A549 (cell line): ENCODE data around the gene MAP3K20. TPM values are rescaled to one million over a fixed set of nuclear protein-coding genes. Genes with fewer than 3 reads are reported as not detected.

Source experiments
- ATAC-seq, 2 experiments: fragments of 200-7000 bp in 1 of 2; fragments of >200 bp in 1 of 2; cut with Nextera tagmentation in 1 of 2; cut with Tn5 transposase in 1 of 2; 3 replicates each; pipeline versions ENCODE4 v1.8.0 to v1.9.1; 2018 to 2020; ENCODE audit warnings: mild to moderate bottlenecking in 1 of 2, moderate library complexity in 1 of 2
- CTCF ChIA-PET: fragments of 300-600 bp; sonication (Branson Sonifier 250); formaldehyde crosslinking; extraction: SDS; loops from one replicate; lab custom pipeline; 2021; ENCODE audit warnings: antibody characterized with exemption, inconsistent platforms; lab: Yijun Ruan, JAX
- POLR2A ChIA-PET: fragments of 350-600 bp; formaldehyde crosslinking; extraction: SDS; loops from one replicate; lab custom pipeline; 2021; ENCODE audit warnings: antibody characterized with exemption, inconsistent platforms; lab: Yijun Ruan, JAX
- DNase-seq, 2 experiments: peaks; one replicate each; pipeline versions ENCODE4 v3.0.0 to v3.0.0-alpha.2; 2011 to 2016; ENCODE audit warnings: low read depth in 1 of 2, low spot score in 1 of 2
- FAIRE-seq: peaks from 2 replicates; lab custom pipeline; 2011; peaks lifted over from hg19 to GRCh38; lab: Jason Lieb, UNC
- H3K27ac ChIP-seq, 2 experiments: fragments of >200 bp; sonication (Bioruptor Twin); formaldehyde crosslinking; 3 replicates each; pipeline ENCODE4 v1.5.1; 2016 to 2017
- H3K4me1 ChIP-seq: fragments of >200 bp; sonication (Bioruptor Twin); formaldehyde crosslinking; 3 replicates; pipeline ENCODE4 v1.6.1; 2016
- H3K4me2 ChIP-seq: fragments of >200 bp; sonication (Bioruptor Twin); formaldehyde crosslinking; 3 replicates; pipeline ENCODE4 v1.6.1; 2016
- H3K4me3 ChIP-seq: fragments of >200 bp; sonication (Bioruptor Twin); formaldehyde crosslinking; 3 replicates; pipeline ENCODE4 v1.5.1; 2016
- H3K9me3 ChIP-seq: fragments of >200 bp; sonication (Bioruptor Twin); formaldehyde crosslinking; 3 replicates; pipeline ENCODE4 v1.6.1; 2016
- BCL3 ChIP-seq: fragments of >200 bp; sonication (Bioruptor Twin); formaldehyde crosslinking; IDR thresholded peaks from 3 replicates; pipeline ENCODE4 v1.6.1; 2016
- CEBPB ChIP-seq, 2 experiments: fragments of >200 bp in 1 of 2; sonication (Bioruptor Twin) in 1 of 2; formaldehyde crosslinking in 1 of 2; IDR thresholded peaks; 2 replicates each; pipeline ENCODE4 v1.6.1; 2012 to 2016
- CHD2 ChIP-seq: fragments of 150-350 bp; IDR thresholded peaks from 2 replicates; pipeline ENCODE4 v1.6.1; 2014; ENCODE audit warnings: low read length; ENCODE audit not compliant: partially characterized antibody
- CTCF ChIP-seq: fragments of >200 bp; sonication (Bioruptor Twin); formaldehyde crosslinking; IDR thresholded peaks from 3 replicates; pipeline ENCODE4 v1.5.1; 2016
- E2F6 ChIP-seq: IDR thresholded peaks from 2 replicates; pipeline ENCODE4 v1.6.1; 2012; ENCODE audit warnings: low read depth, borderline replicate concordance
- EHF ChIP-seq: fragments of 250-450 bp; sonication (Bioruptor Pico); IDR thresholded peaks from 2 replicates; pipeline ENCODE4 v1.5.0; 2020; ENCODE audit warnings: mild to moderate bottlenecking
- EHMT2 ChIP-seq: fragments of 200-600 bp; sonication (generic); IDR thresholded peaks from 2 replicates; pipeline ENCODE4 v1.6.1; 2016; ENCODE audit warnings: antibody characterized with exemption, low read depth, mild to moderate bottlenecking, moderate library complexity
- EP300 ChIP-seq, 2 experiments: fragments of >200 bp; sonication (Bioruptor Twin); formaldehyde crosslinking; IDR thresholded peaks; 2 replicates in 1 of 2; 3 replicates in 1 of 2; pipeline ENCODE4 v1.6.1; 2016 to 2017
- HOXB5 ChIP-seq: fragments of 250-450 bp; sonication (Bioruptor Pico); IDR thresholded peaks from 2 replicates; pipeline ENCODE4 v1.5.0; 2020; ENCODE audit warnings: mild to moderate bottlenecking, moderate library complexity
- JUNB ChIP-seq: fragments of >200 bp; sonication (Bioruptor Twin); formaldehyde crosslinking; IDR thresholded peaks from 2 replicates; pipeline ENCODE4 v1.6.1; 2016
- KDM5A ChIP-seq: fragments of 200-600 bp; sonication (generic); IDR thresholded peaks from 2 replicates; pipeline ENCODE4 v1.6.1; 2016; ENCODE audit warnings: antibody characterized with exemption, mild to moderate bottlenecking
- MAFK ChIP-seq: fragments of 450-650 bp; IDR thresholded peaks from 2 replicates; pipeline ENCODE4 v1.6.1; 2014; ENCODE audit not compliant: partially characterized antibody
- MAZ ChIP-seq: fragments of 150-350 bp; IDR thresholded peaks from 2 replicates; pipeline ENCODE4 v1.6.1; 2014; ENCODE audit warnings: antibody characterized with exemption, low read depth, low read length, borderline replicate concordance
- MYC ChIP-seq: IDR thresholded peaks from 2 replicates; pipeline ENCODE4 v1.6.1; 2012; ENCODE audit warnings: mild to moderate bottlenecking, inconsistent platforms, low read length, improper control_type of control experiment, borderline replicate concordance
- NFE2L2 ChIP-seq: fragments of 150-350 bp; conservative IDR thresholded peaks from 2 replicates; pipeline ENCODE4 v1.6.1; 2014; ENCODE audit warnings: low read length
- NPAS2 ChIP-seq: fragments of 250-450 bp; sonication (Bioruptor Pico); IDR thresholded peaks from 2 replicates; pipeline ENCODE4 v1.8.0; 2022; ENCODE audit warnings: mild to moderate bottlenecking, moderate library complexity, borderline replicate concordance
- NR3C1 ChIP-seq: fragments of >200 bp; sonication (Bioruptor Twin); formaldehyde crosslinking; IDR thresholded peaks from 3 replicates; pipeline ENCODE4 v1.6.1; 2017
- PHF8 ChIP-seq: fragments of 200-600 bp; sonication (generic); IDR thresholded peaks from 2 replicates; pipeline ENCODE4 v1.6.1; 2016; ENCODE audit warnings: low read depth, mild to moderate bottlenecking, antibody characterized with exemption, moderate library complexity, borderline replicate concordance
- POLR2A ChIP-seq: IDR thresholded peaks from 2 replicates; pipeline ENCODE4 v1.6.1; 2012; ENCODE audit warnings: mild to moderate bottlenecking, low read length
- RAD21 ChIP-seq, 2 experiments: fragments of >200 bp in 1 of 2; sonication (Bioruptor Twin) in 1 of 2; formaldehyde crosslinking in 1 of 2; IDR thresholded peaks in 1 of 2; conservative IDR thresholded peaks in 1 of 2; 2 replicates in 1 of 2; 3 replicates in 1 of 2; pipeline ENCODE4 v1.6.1; 2012 to 2018; ENCODE audit warnings: inconsistent platforms in 1 of 2
- SMC3 ChIP-seq: fragments of >200 bp; sonication (Bioruptor Twin); formaldehyde crosslinking; IDR thresholded peaks from 3 replicates; pipeline ENCODE4 v1.6.1; 2018; ENCODE audit warnings: inconsistent platforms
- TFCP2L1 ChIP-seq: fragments of 250-450 bp; sonication (Bioruptor Pico); IDR thresholded peaks from 2 replicates; pipeline ENCODE4 v1.5.0; 2021; ENCODE audit warnings: mild to moderate bottlenecking
- TP53 ChIP-seq: fragments of 250-450 bp; sonication (Bioruptor Pico); IDR thresholded peaks from 2 replicates; pipeline ENCODE4 v1.5.0; 2021; ENCODE audit warnings: mild to moderate bottlenecking, moderate library complexity
- ZC3H11A ChIP-seq: fragments of 450-650 bp; IDR thresholded peaks from 2 replicates; pipeline ENCODE4 v1.6.1; 2014; ENCODE audit warnings: antibody characterized with exemption, mild to moderate bottlenecking
- ZFP36 ChIP-seq: fragments of 450-650 bp; IDR thresholded peaks from 2 replicates; pipeline ENCODE4 v1.6.1; 2014; ENCODE audit warnings: borderline replicate concordance; ENCODE audit not compliant: partially characterized antibody
- ZSCAN20 ChIP-seq: fragments of 250-450 bp; sonication (Bioruptor Pico); IDR thresholded peaks from 2 replicates; pipeline ENCODE4 v1.8.0; 2022; ENCODE audit warnings: mild to moderate bottlenecking, moderate library complexity
- WGBS: methylation state at CpG from one replicate; pipeline ENCODE4 v1.1.6; 2017; ENCODE audit errors: missing lambda C conversion rate; 5-methylcytosine and 5-hydroxymethylcytosine counted together
- polyA plus RNA-seq, 4 experiments: library from polyadenylated mRNA; depleted of rRNA in 3 of 4; stranded (reverse); fragments of >200 nt; fragmentation: RNase III in 1 of 4; extraction: RNeasy Plus Mini Kit Qiagen cat#74134 plus additional on column Dnase treatment in 1 of 4; gene quantifications; 2 replicates in 3 of 4; 3 replicates in 1 of 4; pipeline ENCODE4 v1.2.3, GENCODE V29; 2011 to 2017
- TF ChIP-seq, protein P1 (sequence below): IDR thresholded peaks from 2 replicates; pipeline ENCODE4 v1.6.1; 2012
- TF ChIP-seq, protein P2 (sequence below): fragments of 250-450 bp; sonication (Bioruptor Pico); IDR thresholded peaks from 2 replicates; pipeline ENCODE4 v1.5.0; 2020; ENCODE audit warnings: low read depth, mild to moderate bottlenecking, moderate library complexity

The MAP3K20 gene
- polyA plus RNA-seq, 2 of the 4 experiments (the other 2 are of a cell fraction): 34.7 to 80.7 TPM

DNA sequence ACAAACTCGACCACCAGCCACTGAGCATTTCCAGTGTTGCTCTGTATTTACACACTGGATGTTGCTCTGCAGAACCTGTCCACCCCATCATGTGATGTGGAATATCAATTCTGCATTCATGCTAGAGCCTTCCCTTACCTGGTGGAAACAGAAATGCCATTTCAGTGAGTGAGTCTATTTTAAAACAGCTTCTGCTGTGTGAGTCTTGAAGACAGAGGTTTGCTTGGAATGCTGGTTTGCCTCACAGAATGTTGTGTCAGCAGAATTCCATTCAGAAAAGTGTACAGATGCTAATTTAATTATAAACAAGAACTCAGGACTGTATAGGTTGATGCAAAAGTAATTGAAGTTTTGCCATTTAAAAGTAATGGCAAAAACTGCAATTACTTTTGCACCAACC, 118.3 kb downstream of the MAP3K20 start:
- TF ChIP-seq CHD2 (no peak), MAFK (peak; percentile 90), CEBPB (IDR thresholded peaks at IDR 0.05) (no peak), MYC (no peak)
- ATAC-seq: no peak
- FAIRE-seq: no peak
- H3K9me3 ChIP-seq: no peaks in the 10 kb centered on the region
- ChIA-PET POLR2A (no interaction called here), CTCF (interaction anchor here (1.0 kb wide), 1 partner anchor 17 kb away, joined by 5 read pairs; no protein-coding TSS in a partner anchor)
- no peak overlapping the region for H3K27ac ChIP-seq
- no peak overlapping the region for H3K4me3 ChIP-seq
- H3K4me2 ChIP-seq: no peak overlapping the region
- peaks cover 23% of the 10 kb centered on the region; the same call in 2 of the 3 replicates for H3K4me1 ChIP-seq
- DNase-seq: no peak
- WGBS: 78% methylated on average over 1 of the region's 1 CpG

GRCh38 chr2:173195100-173195499, 119.5 kb downstream of the MAP3K20 start:
- POLR2A ChIA-PET: no interaction called here
- TF ChIP-seq NFE2L2: no peak
- TF ChIP-seq SMC3: no peak
- TF ChIP-seq NR3C1: no peak
- no peak for TF ChIP-seq TP53 (CRISPR knock-in tag)
- no peak for TF ChIP-seq EP300 (IDR thresholded peaks at IDR 0.05)
- no peak for TF ChIP-seq PHF8
- TF ChIP-seq ZSCAN20 (CRISPR knock-in tag): no peak
- TF ChIP-seq CHD2: no peak
- no peak for TF ChIP-seq EHMT2
- TF ChIP-seq CTCF: no peak
- Histone ChIP-seq H3K9me3 (no peaks in the 10 kb centered on the region), H3K27ac (no peak overlapping the region), H3K4me1 (peaks cover 12% of the 10 kb centered on the region; the same call in 1 of the 3 replicates), H3K4me3 (no peak overlapping the region), H3K4me2 (no peak overlapping the region)
- WGBS: 93% methylated on average over 3 of the region's 3 CpGs
- FAIRE-seq: no peak
- no peak for DNase-seq
- CTCF ChIA-PET: interaction anchor here (0.7 to 2.6 kb wide), 5 partner anchors 15 to 173 kb away, joined by 3 to 11 read pairs (median 3); no protein-coding TSS in a partner anchor
- no peak for ATAC-seq

GRCh38 chr2:173196080-173196479, 120.4 kb downstream of the MAP3K20 start:
- no peak overlapping the region for H3K4me2 ChIP-seq
- peaks cover 8% of the 10 kb centered on the region; the same call in 1 of the 3 replicates for H3K4me1 ChIP-seq
- no peak for TF ChIP-seq PHF8
- TF ChIP-seq MAZ: no peak
- no peak for TF ChIP-seq EHF (CRISPR knock-in tag)
- no peak for TF ChIP-seq POLR2A
- no peak for TF ChIP-seq ZFP36
- no peak for TF ChIP-seq HOXB5 (CRISPR knock-in tag)
- TF ChIP-seq NPAS2 (CRISPR knock-in tag): no peak
- H3K9me3 ChIP-seq: no peaks in the 10 kb centered on the region
- ChIA-PET POLR2A (no interaction called here), CTCF (interaction anchor here (0.9 to 2.6 kb wide), 5 partner anchors 14 to 174 kb away, joined by 3 to 11 read pairs (median 3); no protein-coding TSS in a partner anchor)
- no peak for DNase-seq
- no peak for ATAC-seq
- 93% methylated on average over 6 of the region's 6 CpGs for whole genome bisulfite sequencing
- FAIRE-seq: no peak
- no peak overlapping the region for H3K27ac ChIP-seq
- no peak overlapping the region for H3K4me3 ChIP-seq

GRCh38 chr2:173196638-173197037, 121.0 kb downstream of the MAP3K20 start:
- CTCF ChIA-PET: interaction anchor here (1.3 to 2.6 kb wide), 3 partner anchors 14 to 169 kb away, joined by 3 to 11 read pairs (median 4); no protein-coding TSS in a partner anchor
- FAIRE-seq: no peak
- no peak for ATAC-seq
- H3K4me1 ChIP-seq: peaks cover 12% of the 10 kb centered on the region; the same call in 2 of the 3 replicates
- POLR2A ChIA-PET: no interaction called here
- H3K4me3 ChIP-seq: no peak overlapping the region
- H3K27ac ChIP-seq: 0 out of 6 replicates have a peak overlapping the region, but pooled peaks of 1 of the 2 experiments have one; percentile 12
- no peak overlapping the region for H3K4me2 ChIP-seq
- no peaks in the 10 kb centered on the region for H3K9me3 ChIP-seq
- no peak for DNase-seq
- 90% methylated on average over 4 of the region's 4 CpGs for WGBS
- TF ChIP-seq TFCP2L1 (CRISPR knock-in tag): no peak
- no peak for TF ChIP-seq ZC3H11A
- no peak for TF ChIP-seq NR3C1
- TF ChIP-seq HOXB5 (CRISPR knock-in tag): no peak
- no peak for TF ChIP-seq JUNB
- TF ChIP-seq KDM5A: no peak
- TF ChIP-seq NFE2L2: no peak
- no peak for TF ChIP-seq NPAS2 (CRISPR knock-in tag)
- TF ChIP-seq, protein P1, sequence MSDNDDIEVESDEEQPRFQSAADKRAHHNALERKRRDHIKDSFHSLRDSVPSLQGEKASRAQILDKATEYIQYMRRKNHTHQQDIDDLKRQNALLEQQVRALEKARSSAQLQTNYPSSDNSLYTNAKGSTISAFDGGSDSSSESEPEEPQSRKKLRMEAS: no peak
- no peak for TF ChIP-seq BCL3
- no peak for TF ChIP-seq ZSCAN20 (CRISPR knock-in tag)
- TF ChIP-seq, protein P2, sequence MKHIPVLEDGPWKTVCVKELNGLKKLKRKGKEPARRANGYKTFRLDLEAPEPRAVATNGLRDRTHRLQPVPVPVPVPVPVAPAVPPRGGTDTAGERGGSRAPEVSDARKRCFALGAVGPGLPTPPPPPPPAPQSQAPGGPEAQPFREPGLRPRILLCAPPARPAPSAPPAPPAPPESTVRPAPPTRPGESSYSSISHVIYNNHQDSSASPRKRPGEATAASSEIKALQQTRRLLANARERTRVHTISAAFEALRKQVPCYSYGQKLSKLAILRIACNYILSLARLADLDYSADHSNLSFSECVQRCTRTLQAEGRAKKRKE (CRISPR knock-in tag): no peak
- no peak for TF ChIP-seq RAD21 (conservative IDR thresholded peaks at IDR 0.05 in 1 of 2, IDR thresholded peaks at IDR 0.05 in 1 of 2)
- no peak for TF ChIP-seq E2F6
